ENCODE measurements around the gene TSPAN13.
A peak's percentile ranks its signal among the peaks of the same experiment; 100 is the strongest.
"Not testable (repeated sequence)": the region's sequence is repeated elsewhere in the genome, so short reads cannot be mapped to it uniquely, and the experiment has no call there.

TSPAN13 gene

GRCh38 chr7:16741676-16742075 is 11.9 kb upstream of the TSPAN13 start:
- DNase-seq = no peak

- no peak for DNase-seq
Observed at GRCh38 chr7:16742547-16742946, 11.0 kb upstream of the TSPAN13 start.

GRCh38 chr7:16743236-16743635 is 10.3 kb upstream of the TSPAN13 start:
- DNase-seq = no peak

- DNase-seq = peak; percentile 34
Observed at GRCh38 chr7:16744518-16745250, 8.9 kb upstream of the TSPAN13 start.

- no peak for DNase-seq
Observed at GRCh38 chr7:16745645-16746044, 7.9 kb upstream of the TSPAN13 start.

- peak; percentile 68 for DNase-seq
Observed at GRCh38 chr7:16747102-16747501, 6.5 kb upstream of the TSPAN13 start.

- DNase-seq = peak; percentile 59
Observed at GRCh38 chr7:16753932-16754855, 639 bp downstream of the TSPAN13 start.

GRCh38 chr7:16754856-16755317 is 1.3 kb downstream of the TSPAN13 start:
- peak; percentile 30 for DNase-seq

GRCh38 chr7:16755397-16755796 is 1.8 kb downstream of the TSPAN13 start:
- DNase-seq = no peak

GRCh38 chr7:16758036-16758435 is 4.5 kb downstream of the TSPAN13 start:
- DNase-seq = no peak

- no peak for DNase-seq
Observed at GRCh38 chr7:16758631-16759611, 5.4 kb downstream of the TSPAN13 start.

- no peak for DNase-seq
Observed at GRCh38 chr7:16759840-16760239, 6.3 kb downstream of the TSPAN13 start.

- no peak for DNase-seq
Observed at GRCh38 chr7:16762177-16762576, 8.6 kb downstream of the TSPAN13 start.

GRCh38 chr7:16764942-16765341 is 11.4 kb downstream of the TSPAN13 start:
- no peak for DNase-seq

GRCh38 chr7:16765436-16765859 is 11.9 kb downstream of the TSPAN13 start:
- DNase-seq = no peak

- not testable (repeated sequence) for DNase-seq
Observed at GRCh38 chr7:16769994-16770393, 16.4 kb downstream of the TSPAN13 start.

- no peak for DNase-seq
Observed at GRCh38 chr7:16770657-16771329, 17.2 kb downstream of the TSPAN13 start.

GRCh38 chr7:16773326-16773725 is 19.8 kb downstream of the TSPAN13 start:
- no peak for DNase-seq

- DNase-seq = no peak
Observed at GRCh38 chr7:16773884-16774283, 20.3 kb downstream of the TSPAN13 start.

GRCh38 chr7:16774294-16774693 is 20.7 kb downstream of the TSPAN13 start:
- DNase-seq = no peak

GRCh38 chr7:16774986-16775385 is 21.4 kb downstream of the TSPAN13 start:
- no peak for DNase-seq

GRCh38 chr7:16776053-16776452 is 22.5 kb downstream of the TSPAN13 start:
- no peak for DNase-seq

All from DMS 273 treated with DMSO at 0.1 percent for 48 hours (cell line).